Natural killer cell (primary cell): Measurements from ENCODE around the gene TBC1D7. TPM values are rescaled to one million over a fixed set of nuclear protein-coding genes. Genes with fewer than 3 reads are reported as not detected.

Source experiments
- ATAC-seq, 3 donors: fragments of 150-1000 bp in 2 of 3; fragments of 200-7000 bp in 1 of 3; cut with Tn5 transposase; 1 replicate in 1 of 3; 2 replicates in 2 of 3; pipeline ENCODE4 v1.10.0; 2021; ENCODE audit warnings: mild to moderate bottlenecking in 2 of 3, moderate library complexity in 2 of 3
- DNase-seq, 2 donors: peaks; one replicate each; pipeline versions ENCODE4 v3.0.0 to v3.0.0-alpha.2; 2013 to 2021; ENCODE audit warnings: mixed read lengths in 1 of 2
- H3K27ac ChIP-seq: one replicate; pipeline ENCODE4 v1.5.1; 2013; ENCODE audit warnings: mild to moderate bottlenecking, low read length
- H3K27me3 ChIP-seq: one replicate; pipeline ENCODE4 v1.6.1; 2013; ENCODE audit warnings: low read length; ENCODE audit not compliant: control insufficient read depth, insufficient read depth
- H3K36me3 ChIP-seq: one replicate; pipeline ENCODE4 v1.6.1; 2013; ENCODE audit warnings: low read length; ENCODE audit not compliant: control insufficient read depth, insufficient read depth
- H3K4me1 ChIP-seq: one replicate; pipeline ENCODE4 v1.6.1; 2013; ENCODE audit warnings: low read length; ENCODE audit not compliant: control insufficient read depth, insufficient read depth
- H3K4me3 ChIP-seq: one replicate; pipeline ENCODE4 v1.5.1; 2013; ENCODE audit warnings: low read length
- H3K9me3 ChIP-seq: one replicate; pipeline ENCODE4 v1.6.1; 2013; ENCODE audit warnings: low read length; ENCODE audit not compliant: control insufficient read depth, insufficient read depth
- H3K27ac Mint-ChIP-seq, 2 donors: one replicate each; pipeline ENCODE4 v1.8.0; 2022; ENCODE audit warnings: mild to moderate bottlenecking in 2 of 2, mixed read lengths in 2 of 2, moderate library complexity in 1 of 2
- H3K27me3 Mint-ChIP-seq, 2 donors: one replicate each; pipeline ENCODE4 v1.8.0; 2022; ENCODE audit warnings: low read depth in 2 of 2, mixed read lengths in 2 of 2
- H3K36me3 Mint-ChIP-seq: one replicate; pipeline ENCODE4 v1.8.0; 2022; ENCODE audit warnings: mixed read lengths
- H3K4me1 Mint-ChIP-seq, 2 donors: one replicate each; pipeline ENCODE4 v1.8.0; 2022; ENCODE audit warnings: mixed read lengths in 2 of 2
- H3K4me3 Mint-ChIP-seq: one replicate; pipeline ENCODE4 v1.8.0; 2022; ENCODE audit warnings: mild to moderate bottlenecking, moderate library complexity, mixed read lengths
- H3K9me3 Mint-ChIP-seq, 2 donors: one replicate each; pipeline ENCODE4 v1.8.0; 2022; ENCODE audit warnings: mixed read lengths in 2 of 2
- WGBS: methylation state at CpG from one replicate; pipeline ENCODE4 v1.1.7; 2013; ENCODE audit warnings: missing lambda C conversion rate; ENCODE audit not compliant: insufficient coverage; 5-methylcytosine and 5-hydroxymethylcytosine counted together
- intact Hi-C: fragments of 100-400 bp; cut with micrococcal nuclease; formaldehyde crosslinking; loops from one replicate; pipeline ENCODE4 v1.14.2; 2022
- total RNA-seq, 4 donors: library from RNA; stranded (reverse); fragments of 120-200 nt in 1 of 4; gene quantifications; one replicate each; pipeline versions ENCODE4 v1.2.3 to v1.2.4, GENCODE V29; 2013 to 2022
- TF ChIP-seq, protein P1 (sequence below): fragments of 200-600 bp; IDR thresholded peaks from one replicate; pipeline ENCODE4 v1.8.0; 2022; ENCODE audit warnings: antibody characterized with exemption

TBC1D7 gene
- total RNA-seq, 3 donors from 2014 or later (not counting 1 experiment from before 2014, with no cell fraction given), result 20.1 to 29.7 (median 24.3) TPM

DNA sequence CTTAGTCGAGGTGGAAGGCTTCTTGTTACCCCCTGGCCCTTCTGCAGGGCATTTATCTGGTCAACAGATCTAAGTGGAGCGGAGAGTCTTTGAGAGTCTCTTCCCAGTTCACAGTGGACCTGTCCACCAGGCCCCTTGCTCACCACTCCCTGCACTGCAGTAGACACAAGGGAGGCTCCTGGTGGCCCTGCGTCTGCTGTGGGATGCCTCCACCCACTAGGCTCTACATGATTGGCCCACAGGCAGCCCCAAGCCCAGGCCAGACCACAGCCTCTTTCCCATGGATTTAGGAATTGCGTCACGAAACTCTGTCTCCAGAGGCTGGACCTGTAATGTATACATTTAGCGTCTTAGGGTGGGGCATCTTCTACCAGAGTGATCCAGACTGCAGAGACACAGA lies 28.4 kb downstream of the TBC1D7 start:
- Mint-ChIP-seq H3K27me3 (no peaks in the 10 kb centered on the region), H3K4me1 (peaks cover 19 to 20% of the 10 kb centered on the region in 2 donors), H3K9me3 (no peaks in the 10 kb centered on the region), H3K4me3 (no peak overlapping the region), H3K36me3 (peaks cover 12% of the 10 kb centered on the region), H3K27ac (peak overlapping the region in 1 of 2 donors; percentile 47)
- Histone ChIP-seq H3K27ac (no peak overlapping the region), H3K4me1 (peaks cover 13% of the 10 kb centered on the region), H3K9me3 (no peaks in the 10 kb centered on the region), H3K4me3 (no peak overlapping the region), H3K36me3 (peaks cover 49% of the 10 kb centered on the region), H3K27me3 (no peaks in the 10 kb centered on the region)
- 91% methylated on average over 6 of the region's 6 CpGs for WGBS
- intact Hi-C loops, result no loop called here
- TF ChIP-seq, protein P1, sequence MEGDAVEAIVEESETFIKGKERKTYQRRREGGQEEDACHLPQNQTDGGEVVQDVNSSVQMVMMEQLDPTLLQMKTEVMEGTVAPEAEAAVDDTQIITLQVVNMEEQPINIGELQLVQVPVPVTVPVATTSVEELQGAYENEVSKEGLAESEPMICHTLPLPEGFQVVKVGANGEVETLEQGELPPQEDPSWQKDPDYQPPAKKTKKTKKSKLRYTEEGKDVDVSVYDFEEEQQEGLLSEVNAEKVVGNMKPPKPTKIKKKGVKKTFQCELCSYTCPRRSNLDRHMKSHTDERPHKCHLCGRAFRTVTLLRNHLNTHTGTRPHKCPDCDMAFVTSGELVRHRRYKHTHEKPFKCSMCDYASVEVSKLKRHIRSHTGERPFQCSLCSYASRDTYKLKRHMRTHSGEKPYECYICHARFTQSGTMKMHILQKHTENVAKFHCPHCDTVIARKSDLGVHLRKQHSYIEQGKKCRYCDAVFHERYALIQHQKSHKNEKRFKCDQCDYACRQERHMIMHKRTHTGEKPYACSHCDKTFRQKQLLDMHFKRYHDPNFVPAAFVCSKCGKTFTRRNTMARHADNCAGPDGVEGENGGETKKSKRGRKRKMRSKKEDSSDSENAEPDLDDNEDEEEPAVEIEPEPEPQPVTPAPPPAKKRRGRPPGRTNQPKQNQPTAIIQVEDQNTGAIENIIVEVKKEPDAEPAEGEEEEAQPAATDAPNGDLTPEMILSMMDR, result no peak
- ATAC-seq (no peak), DNase-seq (no peak)

DNA sequence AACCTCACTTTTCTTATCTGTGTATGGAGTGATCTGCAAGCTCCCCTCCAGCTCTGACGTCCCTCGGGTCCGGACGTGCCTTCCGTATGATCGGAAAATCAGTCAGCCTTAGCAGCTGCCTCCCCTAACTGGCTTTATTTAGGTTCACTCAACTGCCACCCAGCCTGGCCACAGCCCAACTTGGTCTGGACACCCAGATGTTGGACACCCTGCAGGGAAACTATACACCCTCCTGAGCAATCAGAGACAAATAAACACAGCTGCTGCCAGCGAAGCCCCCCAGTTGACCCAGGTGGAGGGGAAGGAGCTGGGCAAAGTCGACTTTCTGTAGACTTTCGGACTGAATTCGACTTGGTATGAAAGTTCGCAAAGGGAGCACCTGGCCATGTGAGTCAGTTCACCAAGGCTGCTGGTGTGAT lies 28.9 kb downstream of the TBC1D7 start:
- H3K4me3 Mint-ChIP-seq, result no peak overlapping the region
- Histone ChIP-seq H3K9me3 (no peaks in the 10 kb centered on the region), H3K36me3 (peaks cover 49% of the 10 kb centered on the region), H3K27ac (no peak overlapping the region), H3K4me3 (no peak overlapping the region), H3K27me3 (no peaks in the 10 kb centered on the region), H3K4me1 (peaks cover 13% of the 10 kb centered on the region)
- no peaks in the 10 kb centered on the region for H3K9me3 Mint-ChIP-seq
- peaks cover 17% of the 10 kb centered on the region for H3K36me3 Mint-ChIP-seq
- intact Hi-C loops, result no loop called here
- no peak overlapping the region for H3K27ac Mint-ChIP-seq
- DNase-seq (no peak), ATAC-seq (no peak)
- H3K4me1 Mint-ChIP-seq, result peaks cover 19 to 25% of the 10 kb centered on the region in 2 donors
- WGBS, result 83% methylated on average over 11 of the region's 11 CpGs
- no peaks in the 10 kb centered on the region for H3K27me3 Mint-ChIP-seq
- TF ChIP-seq, protein P1, result no peak

DNA sequence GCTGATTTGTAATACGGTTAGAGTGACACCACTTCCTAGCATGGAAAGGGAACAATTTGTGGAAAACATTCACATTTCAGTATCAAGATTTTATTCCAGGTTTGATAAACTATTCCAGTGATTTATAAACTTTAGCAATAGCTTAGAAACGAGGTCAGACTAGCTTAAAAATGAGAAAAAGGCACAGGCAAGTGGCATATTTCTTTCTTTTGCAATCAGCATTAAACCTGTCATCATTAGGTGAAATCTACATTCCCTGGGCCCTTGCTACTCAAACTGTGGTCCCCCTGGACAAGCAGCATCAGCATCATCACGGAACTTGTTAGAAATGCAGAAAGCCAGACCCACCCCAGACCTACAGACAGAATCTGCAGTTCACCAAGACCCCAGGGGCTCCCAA lies 29.9 kb downstream of the TBC1D7 start:
- H3K4me1 ChIP-seq, result peaks cover 13% of the 10 kb centered on the region
- peaks cover 23% of the 10 kb centered on the region for H3K36me3 Mint-ChIP-seq
- no peak for DNase-seq
- H3K9me3 Mint-ChIP-seq, result no peaks in the 10 kb centered on the region
- H3K36me3 ChIP-seq, result peaks cover 52% of the 10 kb centered on the region
- H3K4me3 ChIP-seq, result no peak overlapping the region
- H3K27me3 ChIP-seq, result no peaks in the 10 kb centered on the region
- TF ChIP-seq, protein P1, result no peak
- ATAC-seq, result no peak
- peaks cover 16 to 21% of the 10 kb centered on the region in 2 donors for H3K4me1 Mint-ChIP-seq
- no peak overlapping the region for H3K27ac ChIP-seq
- no peaks in the 10 kb centered on the region for H3K9me3 ChIP-seq
- no peak overlapping the region for H3K4me3 Mint-ChIP-seq
- H3K27me3 Mint-ChIP-seq, result no peaks in the 10 kb centered on the region
- intact Hi-C loops, result no loop called here
- WGBS, result 96% methylated on average over 3 of the region's 3 CpGs
- no peak overlapping the region for H3K27ac Mint-ChIP-seq

DNA sequence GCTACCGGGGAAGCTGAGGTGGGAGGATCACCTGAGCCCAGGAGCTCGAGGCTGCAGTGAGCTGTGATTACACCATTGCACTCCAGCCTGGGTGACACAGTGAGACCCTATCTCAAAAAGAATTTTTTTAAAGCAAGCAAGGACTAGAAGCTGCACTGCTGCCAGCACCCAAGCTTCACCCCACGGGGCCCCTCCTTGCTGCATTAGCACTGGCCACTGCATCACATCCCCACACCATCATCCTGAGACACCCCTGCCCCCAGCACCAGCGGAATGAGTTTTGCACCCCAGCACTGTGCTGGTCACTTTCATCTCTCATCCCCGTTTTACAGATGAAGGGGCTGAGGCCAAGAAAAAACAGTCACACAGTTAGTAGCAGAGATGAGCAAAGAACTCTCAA lies 30.9 kb downstream of the TBC1D7 start:
- no peaks in the 10 kb centered on the region for H3K9me3 ChIP-seq
- TF ChIP-seq, protein P1, result no peak
- H3K36me3 ChIP-seq, result peaks cover 58% of the 10 kb centered on the region
- ATAC-seq (no peak), DNase-seq (no peak)
- peaks cover 4% of the 10 kb centered on the region for H3K4me1 ChIP-seq
- Mint-ChIP-seq H3K4me3 (no peak overlapping the region), H3K9me3 (no peaks in the 10 kb centered on the region), H3K27ac (no peak overlapping the region), H3K36me3 (peaks cover 23% of the 10 kb centered on the region), H3K4me1 (peaks cover 5 to 10% of the 10 kb centered on the region in 2 donors), H3K27me3 (no peaks in the 10 kb centered on the region)
- H3K27ac ChIP-seq, result no peak overlapping the region
- no peaks in the 10 kb centered on the region for H3K27me3 ChIP-seq
- H3K4me3 ChIP-seq, result no peak overlapping the region
- intact Hi-C loops, result no loop called here
- 97% methylated on average over 5 of the region's 5 CpGs for WGBS
